ENCODE measurements around the gene ATXN1. TPM values are rescaled to one million over a fixed set of nuclear protein-coding genes. Genes with fewer than 3 reads are reported as not detected.

Gene ATXN1
- total RNA-seq, 1 donor from 2014 or later: 99.2 TPM

GRCh38 chr6:16316741-16317251 is 444.5 kb downstream of the ATXN1 start:
- intact Hi-C loops (cut with micrococcal nuclease): loop anchor here (1.0 to 5.0 kb wide), 2 partner anchors 16 to 651 kb away; no protein-coding TSS in a partner anchor

DNA sequence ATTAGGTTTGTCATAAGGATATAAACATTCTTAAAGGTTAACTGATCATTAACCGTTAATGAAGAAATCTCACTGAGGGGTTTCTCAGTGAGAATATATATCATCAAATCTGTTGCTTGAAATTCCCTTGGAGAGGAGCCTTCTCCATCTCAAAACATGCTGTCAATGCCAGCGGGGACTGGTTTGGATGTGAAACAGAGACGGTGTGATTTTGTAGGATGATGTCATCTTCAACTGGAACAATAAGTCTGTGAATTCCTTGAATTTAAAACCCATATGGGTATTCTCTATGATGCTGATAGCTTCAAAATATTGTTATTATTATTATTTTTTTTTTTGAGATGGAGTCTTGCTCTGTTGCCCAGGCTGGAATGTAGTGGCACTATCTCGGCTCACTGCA is 447.0 kb downstream of the ATXN1 start:
- intact Hi-C loops (cut with micrococcal nuclease): no loop called here

GRCh38 chr6:16313732-16314131 is 447.5 kb downstream of the ATXN1 start:
- intact Hi-C loops (cut with micrococcal nuclease): no loop called here

DNA sequence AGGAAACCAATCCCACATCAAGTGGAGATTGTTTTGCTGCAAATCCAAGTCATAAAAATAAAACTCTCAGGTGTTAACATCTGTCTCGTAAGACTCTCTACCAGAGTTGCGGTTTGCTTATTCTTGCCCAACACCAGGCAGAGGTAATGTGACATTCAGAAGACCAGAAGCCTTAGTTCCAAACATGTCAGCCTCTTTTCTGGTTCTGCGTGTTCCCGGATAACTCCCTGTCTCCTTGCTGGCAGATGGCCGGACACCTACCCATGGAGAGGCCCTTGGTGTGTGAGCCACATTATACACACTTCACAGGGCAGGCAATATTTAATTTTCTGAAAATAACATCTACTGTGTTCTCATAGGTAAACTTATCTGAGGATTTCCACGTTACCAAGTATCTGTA is 449.5 kb downstream of the ATXN1 start:
- intact Hi-C loops (cut with micrococcal nuclease): no loop called here

- intact Hi-C loops (cut with micrococcal nuclease): no loop called here
Observed at GRCh38 chr6:16306334-16306733, 454.9 kb downstream of the ATXN1 start.

GRCh38 chr6:16305788-16306187 is 455.5 kb downstream of the ATXN1 start:
- intact Hi-C loops (cut with micrococcal nuclease): no loop called here

- intact Hi-C loops (cut with micrococcal nuclease): no loop called here
Observed at GRCh38 chr6:16305246-16305725, 456.0 kb downstream of the ATXN1 start.

- intact Hi-C loops (cut with micrococcal nuclease): no loop called here
Observed at GRCh38 chr6:16302721-16303552, 458.3 kb downstream of the ATXN1 start.

DNA sequence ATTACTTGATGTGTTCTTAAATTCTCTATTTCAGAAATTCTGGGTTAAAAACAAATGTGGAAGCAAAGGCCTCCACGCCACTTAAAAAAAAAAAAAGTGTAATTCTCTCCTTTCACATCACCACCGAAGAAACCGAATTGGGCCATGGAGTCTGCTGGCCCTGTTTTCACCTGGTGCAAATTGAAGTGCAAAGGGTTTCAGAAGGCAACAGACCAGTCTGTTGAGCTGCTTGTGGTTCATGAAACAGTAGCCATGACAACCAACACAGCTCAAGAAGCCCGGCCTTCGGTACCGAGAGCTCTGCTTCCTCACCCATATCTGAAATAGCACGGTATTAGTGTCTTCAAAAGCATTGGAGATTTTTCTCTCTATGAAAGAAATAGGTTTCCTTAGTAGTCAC is 459.7 kb downstream of the ATXN1 start:
- intact Hi-C loops (cut with micrococcal nuclease): no loop called here

GRCh38 chr6:16299861-16300260 is 461.4 kb downstream of the ATXN1 start:
- intact Hi-C loops (cut with micrococcal nuclease): no loop called here

GRCh38 chr6:16296061-16296670 is 465.1 kb downstream of the ATXN1 start:
- intact Hi-C loops (cut with micrococcal nuclease): no loop called here

DNA sequence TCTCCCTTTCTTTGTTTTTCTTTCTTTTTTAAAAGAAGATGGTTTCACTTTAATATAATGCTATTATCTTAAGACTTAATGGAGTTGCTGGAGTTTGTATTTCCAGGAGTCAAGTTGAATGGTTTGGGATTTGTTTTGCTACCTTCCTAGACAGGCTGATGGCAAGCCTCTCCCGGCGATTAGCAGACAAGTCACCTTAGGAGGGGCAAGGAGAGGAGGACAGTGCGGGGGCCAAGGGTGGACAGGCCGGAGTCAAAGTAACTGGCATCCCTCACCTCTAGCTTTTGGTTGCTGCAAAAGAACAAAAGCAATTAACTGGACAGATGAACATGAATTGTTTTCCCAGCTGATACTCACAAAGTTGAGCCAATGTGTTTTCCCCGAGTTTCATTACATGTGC is 465.8 kb downstream of the ATXN1 start:
- intact Hi-C loops (cut with micrococcal nuclease): no loop called here

- intact Hi-C loops (cut with micrococcal nuclease): no loop called here
Observed at GRCh38 chr6:16295060-16295459, 466.2 kb downstream of the ATXN1 start.

DNA sequence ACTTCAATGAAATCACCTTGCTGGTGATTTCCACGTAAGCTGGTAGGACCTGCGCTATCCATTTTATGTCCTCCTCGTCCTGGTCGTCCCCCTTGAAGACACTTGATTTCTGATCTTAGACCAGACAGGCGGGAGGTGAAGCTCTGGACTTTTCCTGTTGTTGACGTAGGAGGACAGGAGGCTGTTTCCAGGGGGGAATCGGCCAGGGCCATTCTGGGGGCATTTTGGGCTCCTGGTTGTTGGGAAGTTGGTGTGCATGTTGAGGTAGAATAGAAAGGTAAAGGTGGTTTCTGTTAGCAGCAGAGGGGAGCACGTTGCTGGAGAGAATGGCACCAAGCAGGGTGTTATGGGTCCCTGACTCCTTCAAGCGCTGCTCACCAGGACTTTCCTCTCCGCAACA is 466.9 kb downstream of the ATXN1 start:
- intact Hi-C loops (cut with micrococcal nuclease): no loop called here

- intact Hi-C loops (cut with micrococcal nuclease): no loop called here
Observed at GRCh38 chr6:16292942-16293341, 468.3 kb downstream of the ATXN1 start.

DNA sequence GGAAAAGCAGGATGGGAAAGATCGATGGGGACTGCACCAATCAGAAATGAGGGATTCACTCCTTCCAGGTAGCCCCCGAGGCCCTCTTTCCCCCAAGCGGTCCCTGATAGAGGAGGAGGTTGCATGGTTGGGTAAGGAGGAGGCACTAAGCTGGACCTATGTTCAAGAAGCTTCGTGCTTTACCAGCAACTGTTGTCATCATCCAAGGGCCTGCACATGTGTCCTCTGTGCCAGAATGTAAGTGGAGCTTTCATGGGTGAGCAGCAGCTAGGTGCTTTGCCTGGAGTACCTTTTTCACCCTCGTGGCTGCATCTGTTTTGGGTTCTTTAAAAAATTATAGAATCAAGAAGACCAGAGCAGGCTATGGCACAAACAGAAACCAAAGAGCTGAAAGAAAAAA is 468.8 kb downstream of the ATXN1 start:
- intact Hi-C loops (cut with micrococcal nuclease): no loop called here

GRCh38 chr6:16291739-16292138 is 469.5 kb downstream of the ATXN1 start:
- intact Hi-C loops (cut with micrococcal nuclease): no loop called here

GRCh38 chr6:16288163-16288562 is 473.1 kb downstream of the ATXN1 start:
- intact Hi-C loops (cut with micrococcal nuclease): no loop called here

- intact Hi-C loops (cut with micrococcal nuclease): loop anchor here (1.0 kb wide), 1 partner anchor 45 kb away; no protein-coding TSS in a partner anchor
Observed at GRCh38 chr6:16286151-16286522, 475.1 kb downstream of the ATXN1 start.

DNA sequence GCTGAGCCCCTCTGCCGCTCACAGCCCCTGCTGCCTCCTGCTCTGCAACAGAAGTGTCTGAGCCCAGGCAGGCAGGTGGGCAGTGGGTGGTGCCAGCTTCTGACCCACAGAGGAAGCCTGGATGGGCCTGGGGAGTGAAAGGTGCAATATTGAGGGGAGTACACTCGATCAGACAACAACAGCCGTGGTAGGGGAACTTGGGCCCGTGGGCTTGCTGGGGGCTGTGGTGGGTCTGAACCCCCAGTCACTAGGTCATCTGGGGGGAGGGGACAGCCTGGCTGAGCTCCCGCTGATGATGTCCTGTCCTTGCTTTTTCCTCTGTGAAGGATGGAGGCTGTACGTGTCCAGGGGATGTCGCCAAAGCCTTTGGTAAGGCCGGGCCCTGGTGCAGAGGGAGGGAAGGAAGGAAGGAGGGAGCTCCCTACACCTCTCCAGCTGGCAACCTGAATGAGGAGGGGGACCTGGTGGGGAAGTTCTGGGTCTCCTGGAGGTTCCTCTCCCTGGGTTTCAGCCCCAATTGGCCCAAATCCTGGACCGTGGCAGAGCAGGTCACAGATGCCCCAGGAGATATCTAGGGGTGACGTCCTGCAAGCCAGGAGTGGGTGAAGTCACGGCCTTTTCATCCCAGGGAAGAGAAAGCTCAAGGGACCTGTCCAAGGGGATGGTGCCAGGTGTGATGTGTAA is 475.7 kb downstream of the ATXN1 start:
- intact Hi-C loops (cut with micrococcal nuclease): loop anchor here (1.0 kb wide), 1 partner anchor 46 kb away; no protein-coding TSS in a partner anchor

GRCh38 chr6:16284472-16284871 is 476.8 kb downstream of the ATXN1 start:
- intact Hi-C loops (cut with micrococcal nuclease): no loop called here

DNA sequence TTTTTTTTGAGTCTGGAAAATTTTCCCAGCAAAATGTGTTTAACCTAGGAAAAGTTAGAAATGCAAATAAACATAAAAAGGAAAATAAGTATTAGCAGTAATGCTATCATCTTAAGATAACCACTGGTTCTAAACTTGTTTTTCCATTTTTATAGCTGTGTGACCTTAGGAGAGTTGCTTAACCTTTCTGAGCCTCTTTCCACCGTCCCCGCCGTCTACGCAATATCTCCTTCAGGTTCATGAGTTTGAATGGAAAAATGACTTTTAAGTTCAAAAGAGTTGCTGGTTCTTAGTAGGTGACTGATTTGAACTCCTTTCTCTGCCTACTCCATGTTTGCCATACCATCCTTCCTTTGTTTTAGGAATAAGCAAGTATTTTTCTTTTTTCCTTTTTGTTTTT is 478.9 kb downstream of the ATXN1 start:
- intact Hi-C loops (cut with micrococcal nuclease): no loop called here
